Activated CD4-positive, alpha-beta T cell treated with anti-CD3 and anti-CD28 coated beads, Interleukin-2, amount 50 U/mL, for 1 hour (primary cell): Measurements from ENCODE around the gene CREG2.
A peak's percentile ranks its signal among the peaks of the same experiment; 100 is the strongest.
"Not testable (repeated sequence)": the region's sequence is repeated elsewhere in the genome, so short reads cannot be mapped to it uniquely, and the experiment has no call there.

Experiments used
- DNase-seq: peaks from one replicate; pipeline ENCODE4 v3.0.0-alpha.2; 2020

The CREG2 gene

GRCh38 chr2:101340141-101340551 lies 47.2 kb downstream of the CREG2 start:
- no peak for DNase-seq

GRCh38 chr2:101339266-101339880 lies 47.9 kb downstream of the CREG2 start:
- DNase-seq, result no peak

GRCh38 chr2:101337877-101338276 lies 49.4 kb downstream of the CREG2 start:
- no peak for DNase-seq

- no peak for DNase-seq
Observed at GRCh38 chr2:101332885-101333766, 54.2 kb downstream of the CREG2 start.

- DNase-seq, result no peak
Observed at GRCh38 chr2:101331202-101331601, 56.1 kb downstream of the CREG2 start.

- DNase-seq, result peak; percentile 43
Observed at GRCh38 chr2:101330253-101330933, 56.9 kb downstream of the CREG2 start.

GRCh38 chr2:101329026-101329425 lies 58.3 kb downstream of the CREG2 start:
- DNase-seq, result peak; percentile 19

- DNase-seq, result no peak
Observed at GRCh38 chr2:101328474-101329007, 58.8 kb downstream of the CREG2 start.

GRCh38 chr2:101327863-101328394 lies 59.4 kb downstream of the CREG2 start:
- DNase-seq, result no peak

GRCh38 chr2:101325425-101325824 lies 61.9 kb downstream of the CREG2 start:
- DNase-seq, result no peak

GRCh38 chr2:101316568-101316967 lies 70.7 kb downstream of the CREG2 start:
- not testable (repeated sequence) for DNase-seq

- DNase-seq, result no peak
Observed at GRCh38 chr2:101311696-101312017, 75.6 kb downstream of the CREG2 start.

- DNase-seq, result no peak
Observed at GRCh38 chr2:101310834-101311695, 76.2 kb downstream of the CREG2 start.

- DNase-seq, result no peak
Observed at GRCh38 chr2:101310090-101310833, 77.0 kb downstream of the CREG2 start.

- peak; percentile 91 for DNase-seq
Observed at GRCh38 chr2:101308432-101309210, 78.7 kb downstream of the CREG2 start, which contains the start of gene RNF149. Gene RNF149, minus strand, starts transcription at chr2:101308701. Its CDS starts 113 bp downstream, at chr2:101308588.

GRCh38 chr2:101307950-101308431 lies 79.3 kb downstream of the CREG2 start:
- DNase-seq, result peak; percentile 26

- DNase-seq, result no peak
Observed at GRCh38 chr2:101307503-101307902, 79.8 kb downstream of the CREG2 start.

GRCh38 chr2:101306410-101306809 lies 80.9 kb downstream of the CREG2 start:
- DNase-seq, result no peak

- no peak for DNase-seq
Observed at GRCh38 chr2:101305492-101306078, 81.7 kb downstream of the CREG2 start.

GRCh38 chr2:101305035-101305434 lies 82.3 kb downstream of the CREG2 start:
- no peak for DNase-seq
